Measurements from ENCODE around the gene LAPTM4A. TPM values are rescaled to one million over a fixed set of nuclear protein-coding genes. Genes with fewer than 3 reads are reported as not detected.

LAPTM4A gene
- total RNA-seq, 1 experiment from 2014 or later, result 131 TPM

DNA sequence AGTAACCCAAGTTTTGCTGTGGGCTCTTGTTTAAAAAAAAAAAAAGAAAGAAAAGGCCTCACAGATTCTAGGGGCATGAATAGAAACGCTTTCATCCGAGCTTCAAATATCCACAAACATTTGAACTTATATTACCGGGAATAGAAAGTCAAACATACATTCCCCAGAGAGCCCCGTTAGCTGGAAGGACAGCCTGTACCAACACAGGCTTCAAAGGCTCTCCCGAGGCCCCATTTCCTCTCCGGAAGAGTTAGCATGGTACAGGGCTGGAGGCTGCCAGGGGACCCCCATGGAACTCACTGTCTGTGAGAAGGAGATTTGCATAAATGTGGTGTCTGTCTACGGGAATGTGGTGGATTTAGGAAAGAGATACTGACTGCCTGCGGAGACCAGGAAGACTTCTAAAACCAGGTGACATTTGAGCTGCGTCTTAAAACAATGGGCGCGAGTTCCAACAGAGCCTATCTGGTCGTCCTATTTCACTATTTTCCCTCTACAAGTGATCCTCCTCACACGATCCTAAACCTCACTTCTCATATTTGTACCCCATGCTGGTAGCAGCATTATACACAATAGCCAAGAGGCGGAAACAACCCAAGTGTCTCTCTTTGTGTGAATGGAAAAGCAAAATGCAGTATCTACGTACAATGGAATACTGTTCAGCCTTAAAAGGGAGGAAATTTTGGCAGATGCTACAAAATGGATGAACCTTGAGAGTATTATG, 38.1 kb downstream of the LAPTM4A start:
- no peak overlapping the region for H2BK15ac ChIP-seq (ENCODE audit: low read depth, low read length)
- no peak overlapping the region for H3T11ph ChIP-seq (ENCODE audit: low read length)
- H4K8ac ChIP-seq (replicated peaks; ENCODE audit: insufficient read length, low read depth, low read length), result no peak overlapping the region
- H2BK120ac ChIP-seq (ENCODE audit: low read depth, low read length, poor library complexity, severe bottlenecking), result no peak overlapping the region
- H2AK5ac ChIP-seq (ENCODE audit: insufficient read length, low read length), result no peak overlapping the region
- Mint-ChIP-seq H3K9me3 (peaks cover 6 to 8% of the 10 kb centered on the region in 2 experiments; a peak in 4 of 5 replicates), H3K27ac (no peak overlapping the region; a peak in 1 of 7 replicates), H3K36me3 (ENCODE audit: insufficient read depth in 1 of 3, low read depth in 3 of 3) (peaks cover 0 to 6% (median 5%) of the 10 kb centered on the region in 3 experiments; a peak in 5 of 7 replicates), H3K4me1 (peaks cover 15 to 22% of the 10 kb centered on the region in 2 experiments), H3K4me3 (peak overlapping the region; percentile 70), H3K27me3 (ENCODE audit: low read depth) (peaks cover 23% of the 10 kb centered on the region)
- H3K56ac ChIP-seq (ENCODE audit: insufficient read length, low read depth, low read length), result no peak overlapping the region
- peaks cover 12% of the 10 kb centered on the region for H3K23me2 ChIP-seq (ENCODE audit: insufficient read length, low read depth, low read length, poor library complexity, severe bottlenecking)
- peaks cover 4% of the 10 kb centered on the region; the same call in 1 of the 2 replicates for H3K4me1 ChIP-seq (ENCODE audit: insufficient read depth, low read length)
- no peak overlapping the region for H4K5ac ChIP-seq (ENCODE audit: insufficient read length, low read depth, low read length)
- H2BK5ac ChIP-seq (ENCODE audit: insufficient read length, low read length), result no peak overlapping the region
- no peak overlapping the region for H3K23ac ChIP-seq (ENCODE audit: insufficient read length, low read depth, low read length)
- WGBS (ENCODE audit: extremely low coverage, insufficient read length, low lambda C conversion rate), result no CpG with 5 or more reads among the region's 15 CpGs
- H4K20me1 ChIP-seq (ENCODE audit: control insufficient read depth, insufficient read depth, insufficient read length), result no peaks in the 10 kb centered on the region
- no peaks in the 10 kb centered on the region for H3K9me3 ChIP-seq (ENCODE audit: control insufficient read depth, low read depth, low read length)
- H3K4ac ChIP-seq (ENCODE audit: low read depth, low read length), result no peak overlapping the region
- H3K18ac ChIP-seq (ENCODE audit: insufficient read length, low read depth, low read length), result no peak overlapping the region
- H3K4me2 ChIP-seq (ENCODE audit: insufficient read depth, insufficient read length, low read length), result peak overlapping the region; percentile 79
- peak; percentile 33 for DNase-seq
- no peak overlapping the region for H3K27ac ChIP-seq (ENCODE audit: insufficient read length, low read depth, low read length)
- no peak overlapping the region for H3K14ac ChIP-seq (ENCODE audit: insufficient read depth, low read length)
- H2BK12ac ChIP-seq (ENCODE audit: insufficient read length, low read depth, low read length), result no peak overlapping the region
- no peak overlapping the region for H2AFZ ChIP-seq (ENCODE audit: low read length)
- H3K79me2 ChIP-seq (ENCODE audit: insufficient read depth, low read length), result no peaks in the 10 kb centered on the region
- H4K91ac ChIP-seq (ENCODE audit: insufficient read length, low read depth, low read length), result no peak overlapping the region
- TF ChIP-seq, protein P1, sequence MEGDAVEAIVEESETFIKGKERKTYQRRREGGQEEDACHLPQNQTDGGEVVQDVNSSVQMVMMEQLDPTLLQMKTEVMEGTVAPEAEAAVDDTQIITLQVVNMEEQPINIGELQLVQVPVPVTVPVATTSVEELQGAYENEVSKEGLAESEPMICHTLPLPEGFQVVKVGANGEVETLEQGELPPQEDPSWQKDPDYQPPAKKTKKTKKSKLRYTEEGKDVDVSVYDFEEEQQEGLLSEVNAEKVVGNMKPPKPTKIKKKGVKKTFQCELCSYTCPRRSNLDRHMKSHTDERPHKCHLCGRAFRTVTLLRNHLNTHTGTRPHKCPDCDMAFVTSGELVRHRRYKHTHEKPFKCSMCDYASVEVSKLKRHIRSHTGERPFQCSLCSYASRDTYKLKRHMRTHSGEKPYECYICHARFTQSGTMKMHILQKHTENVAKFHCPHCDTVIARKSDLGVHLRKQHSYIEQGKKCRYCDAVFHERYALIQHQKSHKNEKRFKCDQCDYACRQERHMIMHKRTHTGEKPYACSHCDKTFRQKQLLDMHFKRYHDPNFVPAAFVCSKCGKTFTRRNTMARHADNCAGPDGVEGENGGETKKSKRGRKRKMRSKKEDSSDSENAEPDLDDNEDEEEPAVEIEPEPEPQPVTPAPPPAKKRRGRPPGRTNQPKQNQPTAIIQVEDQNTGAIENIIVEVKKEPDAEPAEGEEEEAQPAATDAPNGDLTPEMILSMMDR (conservative IDR thresholded peaks at IDR 0.05), result no peak
- H3K27me3 ChIP-seq (ENCODE audit: insufficient read depth, low read length), result no peaks in the 10 kb centered on the region; the same call in 1 of the 2 replicates
- H2BK20ac ChIP-seq (ENCODE audit: low read depth, low read length, poor library complexity, severe bottlenecking), result no peak overlapping the region
- no peak overlapping the region for H3K9ac ChIP-seq (ENCODE audit: extremely low read depth, insufficient read length, low read length)
- H3K79me1 ChIP-seq (ENCODE audit: insufficient read depth, low read depth, low read length, poor library complexity, severe bottlenecking), result no peaks in the 10 kb centered on the region

All from H9 (cell line).